HG02852 (cell line): ENCODE data around the gene AGO3.

Experiments used
- ATAC-seq: cut with Tn5 transposase; IDR thresholded peaks from one replicate; pipeline ENCODE4 v1.9.1; 2021; ENCODE audit warnings: mild to moderate bottlenecking, moderate library complexity; ENCODE audit not compliant: unreplicated experiment

Gene AGO3

GRCh38 chr1:36080801-36081200 is 149.9 kb downstream of the AGO3 start:
- no peak for ATAC-seq

DNA sequence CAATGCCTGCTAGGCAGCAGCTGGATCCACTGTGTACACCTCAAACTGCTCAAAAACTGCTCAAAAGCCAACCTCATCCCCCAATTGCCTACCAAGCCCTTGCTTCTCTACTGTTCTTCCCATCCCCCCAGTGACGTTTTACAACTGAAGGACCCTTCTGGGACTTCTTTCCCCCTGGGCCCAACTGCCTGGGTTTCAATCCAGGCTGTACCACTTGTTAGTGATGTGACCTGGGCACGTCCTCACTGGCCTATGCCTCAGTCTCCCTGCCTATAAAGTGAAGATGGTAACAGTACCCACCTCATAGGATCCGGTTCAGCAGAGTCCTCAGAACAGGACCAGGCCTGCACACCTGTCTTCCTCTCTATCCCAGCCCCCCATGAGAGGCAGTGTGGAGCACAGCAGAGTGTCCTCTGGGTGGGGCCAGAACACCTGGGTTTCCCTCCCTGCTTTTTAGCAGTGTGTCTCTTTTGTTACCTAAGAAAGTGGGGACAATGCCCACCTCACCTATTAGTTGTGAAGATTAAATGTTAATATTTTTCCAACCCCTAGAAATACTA is 151.1 kb downstream of the AGO3 start:
- no peak for ATAC-seq

- no peak for ATAC-seq
Observed at GRCh38 chr1:36083219-36083618, 152.3 kb downstream of the AGO3 start.

DNA sequence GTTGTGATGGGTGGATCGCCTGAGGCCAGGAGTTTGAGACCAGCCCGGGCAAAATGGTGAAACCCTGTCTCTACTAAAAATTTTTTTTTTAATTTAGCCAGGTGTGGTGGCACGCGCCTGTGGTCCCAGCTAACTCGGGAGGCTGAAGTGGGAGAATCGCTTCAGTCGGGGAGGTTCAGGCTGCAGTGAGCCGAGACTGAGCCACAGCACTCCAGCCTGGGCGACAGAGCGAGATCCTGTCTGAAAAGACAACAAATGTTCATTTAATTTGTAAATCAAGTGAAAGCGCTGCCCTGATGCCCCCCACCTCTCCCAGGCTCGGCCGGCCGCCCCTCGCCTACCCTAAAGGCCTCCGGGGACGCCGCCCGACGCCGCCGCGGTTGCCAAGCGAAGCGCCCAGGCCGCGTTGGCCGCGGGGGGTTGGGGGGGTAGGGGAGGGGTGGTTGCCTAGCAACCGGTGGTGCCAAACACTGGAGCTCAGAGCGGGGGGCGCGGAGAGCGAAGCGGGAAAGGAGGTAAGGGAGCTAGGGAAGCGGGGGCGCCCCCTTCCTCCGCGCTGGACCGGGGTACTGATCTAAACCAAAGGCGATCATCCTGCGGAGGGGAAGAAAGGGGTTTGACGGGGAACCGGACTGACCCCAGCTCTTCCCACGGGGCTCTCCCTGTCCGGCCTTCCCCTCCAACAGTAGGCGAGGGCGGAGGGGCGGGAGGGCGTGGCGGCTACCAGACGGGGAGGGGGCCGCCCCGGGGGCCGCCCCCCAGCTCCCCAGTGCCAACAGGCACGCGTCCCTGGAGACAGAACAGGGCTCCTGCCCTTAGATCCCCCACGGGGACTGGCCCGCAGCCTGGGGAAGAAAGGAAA is 153.0 kb downstream of the AGO3 start, which contains the start of gene TEKT2:
Gene TEKT2, plus strand, starts transcription at position 460 of the 862 bp plus-strand sequence. CDS start 828 bp downstream, outside the sequence.
- no peak for ATAC-seq

GRCh38 chr1:36084497-36085115 is 153.7 kb downstream of the AGO3 start:
- ATAC-seq: no peak

DNA sequence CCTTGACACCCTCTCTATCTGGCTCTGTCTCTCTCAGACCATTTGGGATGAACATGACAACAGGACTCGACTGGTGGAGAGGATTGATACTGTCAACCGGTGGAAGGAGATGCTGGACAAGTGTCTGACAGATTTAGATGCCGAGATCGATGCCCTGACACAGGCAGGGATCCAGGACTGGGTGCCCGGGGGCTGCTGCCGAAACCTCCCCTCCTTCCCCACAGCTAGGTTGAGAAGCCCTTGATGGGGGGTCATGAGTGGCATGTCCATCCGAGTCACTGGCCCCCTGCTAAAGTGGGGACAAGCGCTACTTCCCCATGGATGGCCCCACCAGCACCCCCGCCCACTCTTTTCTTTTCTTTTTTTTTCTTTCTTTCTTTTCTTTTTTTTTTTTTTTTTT is 154.2 kb downstream of the AGO3 start:
- ATAC-seq: no peak

- ATAC-seq: no peak
Observed at GRCh38 chr1:36085686-36086526, 155.0 kb downstream of the AGO3 start.

- ATAC-seq: no peak
Observed at GRCh38 chr1:36086529-36087232, 155.8 kb downstream of the AGO3 start.

- ATAC-seq: no peak
Observed at GRCh38 chr1:36087233-36088123, 156.6 kb downstream of the AGO3 start.

- ATAC-seq: peak; percentile 22
Observed at GRCh38 chr1:36088265-36088576, 157.3 kb downstream of the AGO3 start.

- ATAC-seq: peak; percentile 68
Observed at GRCh38 chr1:36088577-36089392, 157.9 kb downstream of the AGO3 start, which contains the start of gene ADPRS. Gene ADPRS, plus strand, starts transcription at chr1:36088892. Its CDS starts 13 bp downstream, at chr1:36088905.

GRCh38 chr1:36089393-36090121 is 158.7 kb downstream of the AGO3 start:
- ATAC-seq: no peak

DNA sequence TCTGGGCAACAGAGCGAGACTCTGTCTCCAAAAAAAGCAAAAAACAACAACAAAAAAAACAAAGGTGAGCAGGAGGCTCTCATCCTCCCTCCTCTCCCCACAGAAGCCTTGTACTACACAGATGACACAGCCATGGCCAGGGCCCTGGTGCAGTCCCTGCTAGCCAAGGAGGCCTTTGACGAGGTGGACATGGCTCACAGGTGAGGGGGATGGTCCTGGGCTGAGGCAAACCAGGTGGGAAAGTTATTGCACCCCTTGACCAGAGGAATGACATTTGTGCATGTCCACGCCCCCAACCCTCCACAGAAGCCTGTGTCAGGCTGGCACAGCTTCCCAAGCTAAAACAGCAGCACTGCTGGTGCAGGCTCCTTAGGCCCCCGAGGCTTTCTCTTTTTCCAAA is 160.2 kb downstream of the AGO3 start:
- ATAC-seq: no peak

GRCh38 chr1:36091698-36092097 is 160.8 kb downstream of the AGO3 start:
- no peak for ATAC-seq

DNA sequence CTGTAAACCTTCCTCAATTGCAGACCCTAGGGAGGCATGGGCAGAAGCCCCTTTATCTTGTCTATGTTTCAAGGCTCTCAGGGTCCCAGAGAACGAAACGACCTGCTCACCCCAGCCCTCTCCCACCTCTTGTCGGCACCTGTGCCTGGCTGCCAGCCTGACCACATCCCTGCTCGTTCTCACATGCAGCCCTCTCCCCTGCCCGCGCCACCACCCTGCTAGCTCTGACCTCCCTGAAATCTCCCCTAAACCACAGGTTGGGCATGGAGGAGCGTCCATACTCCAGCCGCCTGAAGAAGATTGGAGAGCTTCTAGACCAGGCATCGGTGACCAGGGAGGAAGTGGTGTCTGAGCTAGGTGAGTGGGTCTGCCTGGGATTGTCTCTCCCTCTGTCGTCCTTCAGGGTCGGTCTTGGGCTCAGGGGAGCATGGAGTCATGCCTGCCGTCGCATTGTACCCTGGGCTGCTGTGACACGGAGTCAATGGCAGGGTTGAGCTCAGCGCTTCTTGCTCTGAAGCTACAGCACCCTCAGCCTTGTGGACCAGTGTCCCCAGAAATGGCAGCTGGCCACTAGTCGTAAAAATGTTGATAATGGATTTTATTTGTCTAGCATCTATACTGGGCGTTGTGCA is 161.4 kb downstream of the AGO3 start:
- ATAC-seq: no peak

- ATAC-seq: no peak
Observed at GRCh38 chr1:36092798-36093185, 161.9 kb downstream of the AGO3 start.

DNA sequence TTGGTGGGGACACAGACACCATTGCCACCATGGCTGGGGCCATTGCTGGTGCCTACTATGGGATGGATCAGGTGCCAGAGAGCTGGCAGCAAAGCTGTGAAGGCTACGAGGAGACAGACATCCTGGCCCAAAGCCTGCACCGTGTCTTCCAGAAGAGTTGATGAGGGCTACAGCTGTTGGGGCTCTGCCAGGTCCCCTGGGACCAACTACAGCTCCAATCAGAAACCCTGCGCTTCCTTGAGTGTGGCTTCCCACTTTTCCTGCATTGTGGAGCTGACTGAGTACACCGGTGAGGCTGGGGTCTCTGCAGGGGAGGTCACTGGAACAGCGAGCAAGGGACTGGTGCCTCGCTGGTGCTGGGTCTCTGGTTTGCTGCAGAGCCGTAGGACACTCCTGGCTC is 162.3 kb downstream of the AGO3 start:
- ATAC-seq: no peak

DNA sequence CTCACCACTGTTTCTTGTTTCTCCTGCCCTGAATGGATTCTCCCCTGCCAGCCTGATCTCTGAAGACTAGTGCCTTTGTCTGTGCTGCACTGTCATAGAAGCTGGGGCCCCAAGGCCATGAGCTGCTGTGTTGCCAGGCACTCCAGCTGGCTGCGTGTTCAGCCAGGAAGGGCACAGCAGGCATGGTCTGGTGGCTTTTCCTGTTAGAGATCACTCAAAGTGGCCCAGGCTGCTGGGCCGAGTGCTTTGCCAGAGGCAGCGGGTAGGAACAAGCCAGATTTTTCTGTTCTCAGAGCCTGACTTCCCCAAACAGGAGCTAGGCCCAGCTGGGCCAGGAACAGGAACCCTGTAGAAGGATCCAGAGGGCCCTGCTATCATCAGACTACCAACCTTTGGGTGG is 163.0 kb downstream of the AGO3 start:
- no peak for ATAC-seq
